Stimulated activated CD8-positive, alpha-beta memory T cell treated with anti-CD3 and anti-CD28 coated beads, Interleukin-15, amount 100 ng/mL, for 48 hours (primary cell): ENCODE results near the gene C5orf46.
"Not testable (repeated sequence)": the region's sequence is repeated elsewhere in the genome, so short reads cannot be mapped to it uniquely, and the experiment has no call there.

Source experiments
- DNase-seq, 2 donors: peaks; one replicate each; pipeline ENCODE4 v3.0.0-alpha.2; 2020; ENCODE audit warnings: low read depth in 2 of 2

Gene C5orf46

GRCh38 chr5:147906326-147907095 lies at the start of gene C5orf46:
Gene C5orf46, minus strand, starts transcription at chr5:147906538. Its CDS starts 37 bp downstream, at chr5:147906501.
- no peak for DNase-seq

- no peak for DNase-seq
These were observed 48.6 kb upstream of the C5orf46 start for GRCh38 chr5:147954971-147955370.

DNA sequence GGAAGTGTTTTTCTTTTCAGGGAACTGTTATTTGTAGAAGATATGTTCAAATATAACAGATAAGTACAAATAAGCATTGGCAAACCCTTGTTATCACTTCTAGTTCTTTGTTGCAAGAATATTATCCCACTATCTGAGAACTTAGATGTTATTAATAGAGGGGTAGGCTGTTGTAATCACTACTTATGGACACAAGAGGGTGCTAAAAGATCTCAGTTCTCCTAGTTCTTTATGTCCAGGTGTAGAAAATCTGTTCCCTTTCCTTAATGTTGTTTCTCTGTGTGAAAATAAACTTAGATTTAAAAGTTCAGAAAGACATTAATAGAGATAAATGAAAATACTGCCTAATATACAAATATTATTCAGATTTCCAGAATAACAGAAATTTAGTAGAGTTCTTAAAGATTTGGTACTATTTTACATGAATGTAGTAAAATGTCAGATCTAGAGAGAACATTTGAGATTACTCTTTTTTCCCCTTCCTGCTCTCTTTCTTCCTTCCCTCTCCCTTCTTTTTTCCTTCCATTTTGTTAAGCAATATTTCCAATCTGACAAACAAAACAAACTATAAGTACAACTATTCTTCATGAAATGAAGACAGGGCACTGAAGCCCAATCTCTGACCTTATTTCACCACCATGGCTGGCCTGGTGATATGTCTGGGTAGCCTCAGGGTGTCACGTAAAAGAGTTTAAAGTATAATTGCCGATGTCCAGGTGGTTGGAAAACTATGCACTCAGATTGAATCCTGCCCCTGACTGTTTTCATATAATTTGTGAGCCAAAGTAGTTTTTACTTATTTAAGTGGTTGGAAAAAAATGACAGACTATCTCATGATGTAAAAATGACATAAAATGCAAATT lies 43.6 kb upstream of the C5orf46 start:
- no peak for DNase-seq

DNA sequence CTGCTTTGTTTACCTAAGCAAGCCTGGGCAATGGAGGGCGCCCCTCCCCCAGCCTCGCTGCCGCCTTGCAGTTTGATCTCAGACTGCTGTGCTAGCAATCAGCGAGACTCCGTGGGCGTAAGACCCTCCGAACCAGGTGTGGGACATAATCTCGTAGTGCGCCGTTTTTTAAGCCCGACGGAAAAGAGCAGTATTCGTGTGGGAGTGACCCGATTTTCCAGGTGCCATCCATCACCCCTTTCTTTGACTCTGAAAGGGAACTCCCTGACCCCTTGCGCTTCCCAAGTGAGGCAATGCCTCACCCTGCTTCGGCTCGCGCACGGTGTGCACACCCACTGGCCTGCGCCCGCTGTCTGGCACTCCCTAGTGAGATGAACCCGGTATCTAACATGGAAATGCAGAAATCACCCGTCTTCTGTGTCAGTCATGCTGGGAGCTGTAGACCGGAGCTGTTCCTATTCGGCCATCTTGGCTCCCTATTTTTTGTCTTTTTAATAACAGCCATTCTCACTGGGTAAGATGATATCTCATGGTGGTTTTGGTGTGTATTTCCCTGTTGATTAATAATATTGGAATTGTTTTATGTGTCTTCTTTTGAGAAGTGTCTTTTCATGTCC lies 40.4 kb upstream of the C5orf46 start:
- DNase-seq, result not testable (repeated sequence)

DNA sequence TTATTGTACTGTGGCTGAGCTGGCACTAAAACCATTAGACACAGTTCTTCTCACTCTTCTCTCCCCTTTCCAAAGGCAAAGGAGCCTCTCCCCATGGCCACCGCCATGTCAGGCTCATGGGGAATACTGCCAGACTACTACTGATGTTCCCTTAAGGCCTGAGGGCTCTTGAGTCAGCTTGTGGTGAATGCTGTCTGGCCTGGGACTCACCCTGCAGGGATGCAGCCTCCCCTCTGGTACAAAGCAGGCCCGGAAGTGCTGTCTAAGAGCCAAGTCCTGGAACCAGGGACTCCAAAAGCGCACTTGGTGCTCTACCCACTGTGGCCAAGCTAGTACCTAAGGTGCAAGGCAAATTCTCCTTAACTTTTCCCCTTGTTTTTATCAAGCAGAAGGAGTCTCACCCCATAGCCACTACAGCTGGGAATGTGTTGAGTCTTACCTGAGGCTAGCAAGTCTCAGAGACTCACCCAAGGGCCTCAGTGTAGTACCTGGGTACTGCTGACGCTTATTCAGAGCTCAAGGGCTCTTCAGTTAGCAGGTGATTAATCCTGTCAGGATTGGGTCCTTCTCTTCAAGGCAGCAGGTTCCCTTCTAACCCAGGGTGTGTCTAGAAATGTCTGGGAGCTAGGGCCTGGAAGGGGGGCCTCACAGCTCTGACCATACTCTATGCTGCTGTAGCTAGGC lies 33.2 kb upstream of the C5orf46 start:
- DNase-seq, result no peak

GRCh38 chr5:147935032-147935431 lies 28.7 kb upstream of the C5orf46 start:
- DNase-seq, result no peak

GRCh38 chr5:147930769-147931168 lies 24.4 kb upstream of the C5orf46 start:
- DNase-seq, result no peak

- DNase-seq, result no peak
These were observed 21.6 kb upstream of the C5orf46 start for GRCh38 chr5:147927901-147928300.

- no peak for DNase-seq
These were observed 18.7 kb upstream of the C5orf46 start for GRCh38 chr5:147925020-147925419.

GRCh38 chr5:147921136-147921535 lies 14.8 kb upstream of the C5orf46 start:
- DNase-seq, result no peak

GRCh38 chr5:147920420-147921030 lies 14.2 kb upstream of the C5orf46 start:
- no peak for DNase-seq

DNA sequence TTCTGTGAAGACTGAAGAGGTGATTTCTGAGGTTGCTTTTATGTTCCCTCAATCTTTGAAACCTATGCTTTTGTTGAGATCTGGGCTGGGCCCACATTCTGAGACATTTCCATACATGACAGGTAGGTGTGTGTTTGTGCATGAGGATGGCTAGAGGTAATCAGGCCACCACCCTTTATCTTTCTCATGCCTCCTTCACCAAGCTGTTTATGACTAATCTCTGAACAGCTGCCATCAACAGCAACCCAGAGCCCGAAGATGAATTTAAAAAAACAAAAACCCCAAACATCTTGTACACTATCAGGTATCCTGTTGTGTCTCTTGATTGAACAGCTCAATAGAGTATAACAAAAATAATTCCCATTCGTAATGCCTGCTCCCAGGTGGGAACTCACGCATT lies 12.6 kb upstream of the C5orf46 start:
- no peak for DNase-seq

DNA sequence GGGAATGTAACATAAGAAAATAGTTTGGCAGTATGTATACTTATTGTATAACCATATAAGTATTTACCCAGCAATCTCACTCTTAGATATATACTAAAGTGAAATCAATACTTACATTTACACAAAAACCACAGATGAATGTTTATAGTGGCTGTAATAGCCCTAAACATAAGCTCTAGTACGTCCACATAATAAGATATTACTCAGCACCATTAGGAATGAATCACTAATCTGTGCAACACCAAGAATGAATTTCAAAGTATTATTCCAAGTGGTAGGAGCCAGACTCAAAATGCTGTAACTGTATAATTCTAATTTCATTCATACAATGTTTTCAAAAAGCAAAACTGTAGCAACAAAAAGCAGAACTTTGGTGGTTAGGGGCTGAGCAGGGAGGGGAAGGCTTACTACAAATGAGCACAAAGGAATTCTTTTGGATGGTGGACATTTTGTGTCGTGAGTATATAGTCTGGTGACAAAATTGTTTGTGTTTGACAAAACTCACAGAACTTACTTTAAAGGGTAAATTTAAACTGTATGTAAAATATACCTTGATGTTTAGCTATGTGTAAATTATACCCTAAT lies 11.9 kb upstream of the C5orf46 start:
- no peak for DNase-seq

DNA sequence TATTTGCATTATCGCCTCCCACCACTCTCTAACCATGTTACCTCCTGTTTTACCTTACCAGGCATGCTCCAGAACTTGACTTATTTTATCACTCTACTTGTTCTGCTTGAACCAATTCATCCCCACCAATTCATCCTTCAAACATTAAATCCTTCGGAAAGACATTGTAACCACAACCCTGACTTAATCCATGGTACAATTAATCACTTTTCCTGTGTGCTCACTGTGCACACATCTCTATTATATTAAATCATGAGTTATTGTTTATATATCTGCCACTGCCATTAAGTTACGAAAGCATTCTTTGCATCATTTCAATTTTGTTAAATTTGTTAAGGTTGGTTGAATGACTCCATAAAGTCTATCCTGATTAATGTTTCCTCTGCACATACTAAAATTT lies 7.4 kb upstream of the C5orf46 start:
- DNase-seq, result no peak

GRCh38 chr5:147912011-147912410 lies 5.7 kb upstream of the C5orf46 start:
- no peak for DNase-seq

DNA sequence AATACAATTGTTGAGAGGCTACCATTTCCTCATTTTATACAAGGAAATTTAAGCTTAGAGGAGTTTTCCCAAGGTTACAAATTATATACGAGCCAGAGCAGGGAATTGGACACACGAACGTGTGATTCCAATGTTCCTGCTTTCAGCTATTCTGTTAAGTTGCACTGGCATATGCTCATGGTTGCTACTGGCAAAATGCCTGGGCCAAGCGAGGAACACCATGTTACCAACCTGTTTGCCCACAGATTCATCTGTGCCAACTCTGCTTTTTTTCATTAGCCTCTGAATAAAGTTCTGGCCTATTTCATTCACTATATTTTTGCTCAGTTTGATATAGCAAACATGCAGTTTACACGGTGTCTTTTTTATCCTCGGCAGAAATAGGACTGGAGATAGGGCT lies 5.1 kb upstream of the C5orf46 start:
- DNase-seq, result no peak

- no peak for DNase-seq
These were observed 2.2 kb downstream of the C5orf46 start for GRCh38 chr5:147904110-147904509.

- no peak for DNase-seq
These were observed 3.7 kb downstream of the C5orf46 start for GRCh38 chr5:147902609-147903115.

DNA sequence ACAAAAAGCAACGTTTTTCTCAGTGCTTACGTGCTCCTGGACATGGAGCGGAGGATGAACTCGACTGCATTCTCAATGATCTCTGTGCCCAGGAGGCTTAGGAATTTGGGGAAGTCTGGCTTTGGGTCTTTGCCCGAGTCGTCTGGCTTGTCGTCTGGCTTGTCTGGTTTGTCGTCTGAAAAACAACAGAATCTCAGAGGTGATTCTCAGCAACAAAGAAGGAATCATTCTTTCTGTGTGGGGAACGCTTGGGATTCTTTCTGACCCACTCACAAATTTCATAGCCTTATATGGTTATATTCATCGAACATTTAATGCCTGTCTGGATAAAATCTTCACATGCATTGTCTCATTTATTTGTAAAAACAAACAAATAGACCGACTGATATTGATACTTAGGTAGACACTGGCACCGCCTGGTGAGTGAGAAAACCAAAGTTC lies 4.7 kb downstream of the C5orf46 start:
- no peak for DNase-seq

DNA sequence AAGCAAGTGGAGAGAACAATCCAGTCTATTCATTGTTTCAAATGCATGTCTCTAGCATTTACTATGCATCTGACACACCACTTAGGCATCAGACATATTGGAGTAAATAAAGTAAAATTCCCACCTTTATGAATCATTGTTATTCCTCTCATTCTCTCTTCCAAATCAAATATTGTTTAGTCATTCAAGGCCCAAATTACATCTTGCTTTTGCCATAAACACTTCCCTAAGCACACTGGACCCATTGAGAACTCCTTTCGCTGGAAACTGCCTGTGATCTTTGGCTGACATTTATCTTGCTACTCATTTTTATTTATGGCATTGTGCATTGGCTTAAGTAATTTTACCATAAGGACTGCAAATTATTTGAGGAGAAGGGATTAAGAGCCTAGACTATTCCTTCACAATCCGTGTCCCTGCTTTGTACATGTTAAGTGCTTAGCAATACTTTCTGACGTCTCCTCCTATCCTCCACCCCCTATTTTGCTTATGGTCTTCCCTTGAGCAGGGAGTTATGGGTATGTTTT lies 7.4 kb downstream of the C5orf46 start:
- DNase-seq, result no peak

DNA sequence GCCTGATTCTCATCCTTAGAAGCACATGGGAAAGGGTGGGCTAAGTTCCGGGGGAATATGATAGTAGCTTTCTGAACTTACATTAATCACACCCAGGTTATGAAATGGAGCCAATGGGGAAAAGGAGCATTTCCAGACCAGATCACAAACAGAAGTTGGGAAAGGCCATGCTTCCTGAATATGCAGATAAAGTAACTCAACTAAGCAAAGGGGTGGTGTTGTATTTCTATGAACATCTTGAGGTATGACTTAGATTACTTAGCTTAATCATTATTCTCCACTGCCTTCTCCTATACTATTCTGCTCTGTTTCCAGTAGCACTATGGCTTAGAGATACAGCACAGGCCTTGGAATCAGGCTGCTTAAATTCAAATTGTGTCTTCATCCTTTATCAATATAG lies 10.5 kb downstream of the C5orf46 start:
- no peak for DNase-seq
